HG02852 (cell line): ENCODE measurements around the gene RASGRP1.

Source experiments
- ATAC-seq: cut with Tn5 transposase; IDR thresholded peaks from one replicate; pipeline ENCODE4 v1.9.1; 2021; ENCODE audit warnings: mild to moderate bottlenecking, moderate library complexity; ENCODE audit not compliant: unreplicated experiment

Gene RASGRP1

GRCh38 chr15:38463893-38464292 lies 100.7 kb downstream of the RASGRP1 start:
- no peak for ATAC-seq

- ATAC-seq: peak; percentile 85
These were observed 103.4 kb downstream of the RASGRP1 start for GRCh38 chr15:38461066-38461833.

- ATAC-seq: no peak
These were observed 104.1 kb downstream of the RASGRP1 start for GRCh38 chr15:38460543-38460942.

GRCh38 chr15:38459480-38459879 lies 105.1 kb downstream of the RASGRP1 start:
- ATAC-seq: no peak

GRCh38 chr15:38458646-38459045 lies 106.0 kb downstream of the RASGRP1 start:
- no peak for ATAC-seq

- no peak for ATAC-seq
These were observed 109.5 kb downstream of the RASGRP1 start for GRCh38 chr15:38455092-38455491.

- no peak for ATAC-seq
These were observed 109.9 kb downstream of the RASGRP1 start for GRCh38 chr15:38454696-38455090.

- peak; percentile 89 for ATAC-seq
These were observed 110.5 kb downstream of the RASGRP1 start, which contains the start of gene FAM98B for GRCh38 chr15:38453971-38454695. Gene FAM98B (plus strand): TSS chr15:38454127. CDS start chr15:38454162, 35 bp downstream.

GRCh38 chr15:38441130-38441519 lies 123.5 kb downstream of the RASGRP1 start:
- no peak for ATAC-seq

GRCh38 chr15:38440353-38441129 lies 124.1 kb downstream of the RASGRP1 start:
- ATAC-seq: peak; percentile 81
